Astrocyte of the cerebellum (primary cell): ENCODE measurements around the gene HOXA11.

Experiments used
- DNase-seq: peaks from one replicate; pipeline ENCODE4 v3.0.0-alpha.2; 2011; ENCODE audit warnings: low read depth
- H3K4me3 ChIP-seq: 2 replicates; pipeline ENCODE4 v1.5.1; 2011; ENCODE audit warnings: mild to moderate bottlenecking, low read depth, low read length, moderate library complexity
- in situ Hi-C: cut with HindIII; loops from 2 replicates; pipeline ENCODE4 v1.10.0; 2017; ENCODE audit warnings: low sequenced_read_pairs
- TF ChIP-seq, protein P1 (sequence below): IDR thresholded peaks from 2 replicates; pipeline ENCODE4 v1.5.1; 2012; ENCODE audit warnings: low read length, low read depth, moderate library complexity, mild to moderate bottlenecking; ENCODE audit errors: missing control alignments

The HOXA11 gene

DNA sequence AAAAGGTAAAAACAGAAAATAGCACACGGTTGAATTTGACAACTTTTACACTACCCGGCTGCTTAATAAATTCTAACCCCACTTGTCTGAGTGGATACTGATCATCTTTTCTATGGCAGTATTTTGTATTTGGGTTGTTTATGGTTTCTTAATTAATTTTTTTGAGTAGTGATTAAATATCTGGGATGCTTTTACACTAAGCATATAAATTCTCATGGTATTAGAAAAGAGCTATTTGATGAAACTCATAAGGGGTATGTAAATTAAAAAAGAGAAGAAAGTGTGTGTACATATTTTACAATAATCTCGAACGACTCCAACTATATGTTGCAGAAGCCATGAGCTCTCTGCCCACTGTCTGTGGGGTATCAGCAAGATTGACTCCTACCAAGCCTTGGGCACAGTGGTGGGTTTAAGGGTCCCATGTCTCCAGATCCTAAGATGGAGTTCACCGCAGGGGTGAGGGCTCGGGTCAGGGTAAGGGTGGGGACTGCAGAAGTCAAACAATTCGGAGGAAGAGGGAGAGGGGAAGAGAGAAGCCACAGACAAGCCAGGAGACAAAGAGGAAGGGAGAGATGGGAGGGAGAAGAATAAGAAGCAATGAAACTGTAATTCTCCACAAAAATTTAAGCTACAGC is 22.4 kb upstream of the HOXA11 start:
- DNase-seq, result no peak
- no peak overlapping the region for H3K4me3 ChIP-seq
- TF ChIP-seq, protein P1, sequence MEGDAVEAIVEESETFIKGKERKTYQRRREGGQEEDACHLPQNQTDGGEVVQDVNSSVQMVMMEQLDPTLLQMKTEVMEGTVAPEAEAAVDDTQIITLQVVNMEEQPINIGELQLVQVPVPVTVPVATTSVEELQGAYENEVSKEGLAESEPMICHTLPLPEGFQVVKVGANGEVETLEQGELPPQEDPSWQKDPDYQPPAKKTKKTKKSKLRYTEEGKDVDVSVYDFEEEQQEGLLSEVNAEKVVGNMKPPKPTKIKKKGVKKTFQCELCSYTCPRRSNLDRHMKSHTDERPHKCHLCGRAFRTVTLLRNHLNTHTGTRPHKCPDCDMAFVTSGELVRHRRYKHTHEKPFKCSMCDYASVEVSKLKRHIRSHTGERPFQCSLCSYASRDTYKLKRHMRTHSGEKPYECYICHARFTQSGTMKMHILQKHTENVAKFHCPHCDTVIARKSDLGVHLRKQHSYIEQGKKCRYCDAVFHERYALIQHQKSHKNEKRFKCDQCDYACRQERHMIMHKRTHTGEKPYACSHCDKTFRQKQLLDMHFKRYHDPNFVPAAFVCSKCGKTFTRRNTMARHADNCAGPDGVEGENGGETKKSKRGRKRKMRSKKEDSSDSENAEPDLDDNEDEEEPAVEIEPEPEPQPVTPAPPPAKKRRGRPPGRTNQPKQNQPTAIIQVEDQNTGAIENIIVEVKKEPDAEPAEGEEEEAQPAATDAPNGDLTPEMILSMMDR, result no peak
- in situ Hi-C loops, result loop anchor here (5.0 to 25.0 kb wide), 2 partner anchors 380 to 705 kb away; no protein-coding TSS in a partner anchor

DNA sequence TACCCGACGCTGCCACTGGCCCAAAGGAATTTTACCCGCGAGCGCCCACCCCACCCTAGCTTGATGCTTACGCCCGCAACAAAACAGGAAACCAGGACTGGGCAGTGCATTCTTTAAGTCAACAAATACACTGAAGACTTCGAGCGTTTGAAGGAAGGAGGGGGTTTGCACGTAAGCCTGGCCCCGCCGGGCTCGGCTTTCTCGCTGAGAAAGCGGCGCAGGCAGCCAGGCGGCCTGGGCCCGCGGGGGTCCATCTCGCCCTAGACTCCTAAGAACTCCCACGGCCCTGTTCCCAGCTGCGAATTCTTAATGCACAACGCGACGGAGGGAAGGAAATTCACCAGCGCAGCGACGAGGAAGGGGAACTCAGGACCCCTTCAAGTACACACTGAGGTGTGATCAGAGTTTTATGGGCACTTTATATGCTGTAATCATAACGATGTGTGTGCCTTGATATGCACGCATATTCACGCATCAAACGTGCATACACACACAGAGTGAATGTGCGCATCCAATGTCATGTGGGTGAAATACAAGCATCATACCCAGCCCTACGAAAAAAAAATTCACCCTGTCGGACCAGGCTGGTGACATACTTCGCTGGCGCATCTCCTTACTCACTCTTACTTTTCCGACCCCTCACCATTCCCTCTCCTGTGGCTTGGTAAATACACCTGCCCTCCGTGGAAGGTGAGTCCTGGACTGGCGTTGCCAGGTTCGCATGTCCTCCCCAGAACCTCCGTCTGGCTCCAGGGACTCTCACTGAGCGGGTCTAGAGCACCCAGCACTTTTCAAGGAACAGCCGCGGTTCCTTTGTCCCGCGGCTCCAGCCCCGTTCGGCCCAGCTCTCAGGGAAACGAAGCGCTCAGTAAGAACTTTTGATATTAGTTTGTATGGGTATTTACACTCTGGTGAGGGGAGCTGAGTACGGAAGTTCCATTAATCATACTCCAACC is 20.6 kb upstream of the HOXA11 start:
- in situ Hi-C loops, result loop anchor here (5.0 to 25.0 kb wide), 2 partner anchors 382 to 707 kb away; no protein-coding TSS in a partner anchor
- TF ChIP-seq, protein P1, result no peak
- DNase-seq, result no peak
- no peak overlapping the region for H3K4me3 ChIP-seq

DNA sequence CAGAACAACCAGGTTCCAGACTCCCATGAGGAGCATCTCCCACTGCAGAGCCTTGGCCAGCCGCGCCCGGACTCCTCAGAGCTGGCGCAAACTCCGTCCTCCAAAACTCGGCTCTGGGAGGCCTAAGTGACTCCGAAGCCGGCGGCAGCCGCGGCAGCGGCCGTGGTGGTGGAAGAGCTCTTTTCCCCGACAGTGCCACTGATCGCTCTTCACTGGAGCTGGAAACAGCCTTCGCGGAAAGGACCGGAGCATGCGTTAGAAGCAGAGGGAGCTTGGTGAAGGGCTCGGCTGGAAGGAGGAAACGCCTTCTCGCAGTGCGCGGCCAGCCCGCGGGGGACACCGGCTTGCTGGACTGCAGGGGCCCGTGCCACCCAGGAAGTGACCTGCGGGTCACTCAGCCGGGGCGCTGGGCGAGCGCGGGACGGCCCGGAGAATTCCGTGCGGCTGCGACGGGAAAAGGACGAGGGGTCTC is 19.9 kb upstream of the HOXA11 start:
- H3K4me3 ChIP-seq, result no peak overlapping the region
- no peak for DNase-seq
- in situ Hi-C loops, result loop anchor here (5.0 to 25.0 kb wide), 2 partner anchors 382 to 707 kb away; no protein-coding TSS in a partner anchor
- TF ChIP-seq, protein P1, result no peak

DNA sequence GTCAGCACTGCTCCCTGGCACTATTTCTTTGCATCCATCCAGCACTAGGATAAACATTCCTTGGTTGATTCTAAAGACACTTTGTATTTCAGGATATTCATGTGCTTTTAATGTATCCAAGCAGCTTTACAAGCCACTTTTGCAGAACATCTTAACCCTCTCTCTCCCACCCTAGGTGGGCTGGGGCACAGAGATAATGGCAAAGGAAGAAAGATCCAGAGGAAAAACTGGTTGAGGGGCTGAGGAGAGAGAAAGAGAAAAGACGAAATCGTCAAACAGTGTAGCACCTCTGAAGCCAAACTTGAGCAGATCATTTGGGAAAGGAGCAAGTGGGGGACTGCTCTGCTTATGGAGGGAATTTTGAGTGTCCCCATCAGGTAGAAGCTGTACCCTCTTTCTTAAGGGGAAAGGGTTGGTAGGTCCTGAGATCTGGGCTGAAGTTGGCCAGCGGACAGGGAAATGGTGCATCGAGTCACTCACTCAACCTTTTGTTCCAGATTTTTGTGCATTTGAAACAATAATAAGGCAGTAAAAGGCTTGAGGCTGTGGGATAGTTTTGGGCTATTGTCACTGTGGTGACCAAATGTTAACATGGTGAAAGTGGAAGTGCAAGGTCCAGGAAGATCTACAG is 19.0 kb upstream of the HOXA11 start:
- DNase-seq, result no peak
- TF ChIP-seq, protein P1, result no peak
- no peak overlapping the region for H3K4me3 ChIP-seq
- in situ Hi-C loops, result loop anchor here (25.0 kb wide), 1 partner anchor 383 kb away; no protein-coding TSS in a partner anchor

DNA sequence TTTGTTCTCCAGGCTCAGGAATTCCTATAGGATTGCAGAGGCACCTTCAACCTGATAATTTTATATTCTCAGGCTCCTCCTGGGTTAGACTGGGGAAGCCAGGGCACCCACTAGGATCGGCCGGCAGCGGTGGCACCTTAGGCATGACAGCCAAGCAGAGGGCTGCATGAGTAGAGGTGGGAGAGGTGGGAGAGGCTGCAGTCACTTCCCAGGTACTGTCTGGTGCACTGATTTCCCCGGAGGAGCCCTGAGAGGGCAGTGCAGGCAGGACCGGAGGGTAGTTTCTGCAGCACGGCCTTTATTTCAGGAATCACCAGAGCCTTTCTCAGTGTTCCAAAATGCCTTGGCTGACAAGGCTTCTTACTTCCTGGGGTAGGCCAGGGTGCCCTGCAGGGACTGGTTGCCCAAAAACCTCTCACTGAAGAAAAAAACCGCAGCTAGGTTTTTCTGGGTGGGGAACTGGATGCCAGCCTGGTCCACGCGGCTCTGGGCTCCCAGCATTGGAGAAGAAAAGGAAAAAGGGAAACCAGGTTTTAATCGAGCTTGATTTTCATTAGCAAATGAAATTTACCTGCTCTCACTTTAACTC is 18.4 kb upstream of the HOXA11 start:
- in situ Hi-C loops, result loop anchor here (25.0 kb wide), 1 partner anchor 384 kb away; no protein-coding TSS in a partner anchor
- DNase-seq, result no peak
- H3K4me3 ChIP-seq, result no peak overlapping the region
- TF ChIP-seq, protein P1, result no peak

DNA sequence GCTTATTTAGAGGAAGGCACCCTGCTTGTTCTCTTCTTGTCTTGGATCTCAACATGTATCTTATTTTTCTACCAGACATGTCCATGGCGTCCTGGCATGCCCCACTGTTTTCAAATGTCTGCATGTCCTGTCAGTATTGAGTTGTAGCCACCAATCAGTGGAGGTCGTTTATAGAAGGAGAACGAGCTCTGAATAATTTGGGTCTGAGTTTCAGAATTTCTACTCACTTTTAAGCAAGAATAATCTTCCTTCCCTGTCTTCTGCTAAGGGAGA is 17.8 kb upstream of the HOXA11 start:
- TF ChIP-seq, protein P1, result no peak
- in situ Hi-C loops, result loop anchor here (25.0 kb wide), 1 partner anchor 385 kb away; no protein-coding TSS in a partner anchor
- DNase-seq, result no peak
- H3K4me3 ChIP-seq, result no peak overlapping the region
